CD14-positive monocyte (primary cell): ENCODE measurements around the gene FOXQ1. TPM values are rescaled to one million over a fixed set of nuclear protein-coding genes. Genes with fewer than 3 reads are reported as not detected.
A peak's percentile ranks its signal among the peaks of the same experiment; 100 is the strongest.
"Not testable (repeated sequence)": the region's sequence is repeated elsewhere in the genome, so short reads cannot be mapped to it uniquely, and the experiment has no call there.

ENCODE experiments used
- DNase-seq, 3 donors: peaks; one replicate each; pipeline ENCODE4 v3.0.0-alpha.2; 2011 to 2022
- H2AFZ ChIP-seq: 2 replicates; pipeline ENCODE4 v1.6.0; 2012; ENCODE audit warnings: mild to moderate bottlenecking, low read depth, low read length, inconsistent platforms; ENCODE audit not compliant: insufficient read depth, poor library complexity, severe bottlenecking
- H3K27ac ChIP-seq, 2 donors: 1 replicate in 1 of 2; 2 replicates in 1 of 2; pipeline ENCODE4 v1.5.1; 2012 to 2013; ENCODE audit warnings: low read length in 2 of 2, control low read depth in 1 of 2, inconsistent platforms in 1 of 2, low read depth in 1 of 2, mild to moderate bottlenecking in 1 of 2
- H3K27me3 ChIP-seq, 2 donors: one replicate each; pipeline versions ENCODE4 v1.6.0 to v1.6.1; 2011 to 2013; ENCODE audit warnings: low read length in 2 of 2; ENCODE audit not compliant: control insufficient read depth in 2 of 2, insufficient read depth in 2 of 2
- H3K36me3 ChIP-seq, 2 donors: replicated peaks in 1 of 2; 1 replicate in 1 of 2; 2 replicates in 1 of 2; pipeline versions ENCODE4 v1.5.1 to v1.6.1; 2012 to 2013; ENCODE audit warnings: low read length in 2 of 2, control low read depth in 1 of 2, inconsistent platforms in 1 of 2, mild to moderate bottlenecking in 1 of 2; ENCODE audit not compliant: insufficient read depth in 2 of 2, control insufficient read depth in 1 of 2
- H3K4me1 ChIP-seq, 2 donors: 1 replicate in 1 of 2; 2 replicates in 1 of 2; pipeline versions ENCODE4 v1.5.1 to v1.6.1; 2012 to 2013; ENCODE audit warnings: low read length in 2 of 2, control low read depth in 1 of 2, inconsistent platforms in 1 of 2, mild to moderate bottlenecking in 1 of 2, moderate library complexity in 1 of 2; ENCODE audit not compliant: insufficient read depth in 2 of 2, control insufficient read depth in 1 of 2
- H3K4me2 ChIP-seq: replicated peaks from 2 replicates; pipeline ENCODE3; 2012; ENCODE audit warnings: low read length, moderate library complexity, mild to moderate bottlenecking; ENCODE audit not compliant: poor library complexity, severe bottlenecking; ENCODE audit errors: extremely low read depth
- H3K4me3 ChIP-seq, 3 experiments: fragments of 200-600 bp in 1 of 3; sonication (generic) in 1 of 3; replicated peaks in 1 of 3; 1 replicate in 2 of 3; 2 replicates in 1 of 3; pipeline ENCODE4 v1.5.1; 2011 to 2013; ENCODE audit warnings: low read length in 3 of 3, mild to moderate bottlenecking in 3 of 3, control low read depth in 2 of 3, low read depth in 2 of 3, inconsistent platforms in 1 of 3, moderate library complexity in 1 of 3
- H3K79me2 ChIP-seq: 2 replicates; pipeline ENCODE4 v1.6.0; 2012; ENCODE audit warnings: mild to moderate bottlenecking, control low read depth, inconsistent platforms, low read length, moderate library complexity; ENCODE audit not compliant: insufficient read depth
- H3K9ac ChIP-seq: 2 replicates; pipeline ENCODE4 v1.6.0; 2017; ENCODE audit warnings: low read length, mild to moderate bottlenecking; ENCODE audit not compliant: insufficient read depth, poor library complexity, severe bottlenecking
- H3K9me3 ChIP-seq, 2 donors: replicated peaks in 1 of 2; 1 replicate in 1 of 2; 2 replicates in 1 of 2; pipeline versions ENCODE4 v1.5.1 to v1.6.1; 2012 to 2013; ENCODE audit warnings: low read length in 2 of 2, control low read depth in 1 of 2; ENCODE audit not compliant: control insufficient read depth in 1 of 2, insufficient read depth in 1 of 2
- H4K20me1 ChIP-seq: 2 replicates; pipeline ENCODE4 v1.6.0; 2012; ENCODE audit warnings: mild to moderate bottlenecking, low read length, control low read depth, moderate library complexity; ENCODE audit not compliant: insufficient read depth
- H3K27ac Mint-ChIP-seq, 7 donors: one replicate each; pipeline ENCODE4 v1.8.0; 2020; ENCODE audit warnings: mild to moderate bottlenecking in 7 of 7, mixed read lengths in 7 of 7, moderate library complexity in 6 of 7, inconsistent platforms in 2 of 7
- H3K27me3 Mint-ChIP-seq, 3 donors: one replicate each; pipeline ENCODE4 v1.8.0; 2021 to 2022; ENCODE audit warnings: low read depth in 3 of 3, mild to moderate bottlenecking in 3 of 3, mixed read lengths in 3 of 3, moderate library complexity in 3 of 3, inconsistent platforms in 1 of 3
- H3K36me3 Mint-ChIP-seq, 2 donors: one replicate each; pipeline ENCODE4 v1.8.0; 2020; ENCODE audit warnings: mixed read lengths in 2 of 2, inconsistent platforms in 1 of 2, mild to moderate bottlenecking in 1 of 2
- H3K4me1 Mint-ChIP-seq: one replicate; pipeline ENCODE4 v1.8.0; 2020; ENCODE audit warnings: mild to moderate bottlenecking, mixed read lengths
- H3K4me3 Mint-ChIP-seq, 2 donors: one replicate each; pipeline ENCODE4 v1.8.0; 2020; ENCODE audit warnings: mild to moderate bottlenecking in 2 of 2, mixed read lengths in 2 of 2, moderate library complexity in 1 of 2
- H3K9me3 Mint-ChIP-seq, 7 donors: one replicate each; pipeline ENCODE4 v1.8.0; 2020 to 2022; ENCODE audit warnings: mixed read lengths in 7 of 7, mild to moderate bottlenecking in 6 of 7, moderate library complexity in 6 of 7, inconsistent platforms in 2 of 7
- WGBS: methylation state at CpG from one replicate; pipeline ENCODE4 v1.1.5; 2013; ENCODE audit warnings: missing lambda C conversion rate; ENCODE audit not compliant: insufficient coverage; 5-methylcytosine and 5-hydroxymethylcytosine counted together
- intact Hi-C, 2 donors: fragments of 100-400 bp; cut with micrococcal nuclease; formaldehyde crosslinking; loops; one replicate each; pipeline versions ENCODE4 v1.15.0 to v1.15.1; 2023
- polyA plus RNA-seq, 3 donors: library from polyadenylated mRNA; depleted of rRNA in 1 of 3; unstranded in 2 of 3; stranded (reverse) in 1 of 3; fragments of 300-500 nt in 2 of 3; fragments of >200 nt in 1 of 3; fragmentation: Illumina TruSeq in 2 of 3; gene quantifications; 1 replicate in 2 of 3; 2 replicates in 1 of 3; pipeline ENCODE4 v1.2.3, GENCODE V29; 2012 to 2021
- TF ChIP-seq, protein P1 (sequence below): fragments of 200-600 bp; IDR thresholded peaks from one replicate; pipeline ENCODE4 v1.8.0; 2022; ENCODE audit warnings: antibody characterized with exemption, mild to moderate bottlenecking

FOXQ1 gene
- polyA plus RNA-seq, 3 donors, result 0.11 TPM; not detected in 2

DNA sequence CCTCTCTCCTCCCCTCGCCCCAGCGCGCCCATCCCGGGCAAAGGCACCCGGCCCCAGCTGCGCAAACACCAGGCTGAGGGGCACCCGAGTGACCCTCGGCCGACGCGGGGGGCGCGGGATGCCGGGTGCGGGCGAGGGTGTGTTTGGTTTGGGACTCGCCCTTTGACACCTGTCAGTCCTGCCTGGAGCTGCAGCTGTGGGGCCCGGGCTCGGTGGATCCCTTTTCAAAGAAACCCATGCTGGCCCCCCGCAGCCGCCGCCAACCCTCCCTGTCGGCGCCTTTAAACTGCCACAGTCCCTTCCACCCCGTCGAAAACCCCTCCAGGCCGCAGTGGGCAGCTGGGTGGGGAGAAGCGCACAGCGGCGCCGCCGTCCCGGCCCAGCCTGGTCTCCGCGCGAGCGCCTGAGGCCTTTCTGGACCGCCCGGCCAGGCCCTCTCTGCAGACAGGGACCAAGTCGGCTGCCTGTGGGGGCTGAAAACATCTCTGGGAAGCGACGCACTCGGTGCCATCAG, 5.5 kb downstream of the FOXQ1 start:
- 76% methylated on average over 37 of the region's 43 CpGs for WGBS

DNA sequence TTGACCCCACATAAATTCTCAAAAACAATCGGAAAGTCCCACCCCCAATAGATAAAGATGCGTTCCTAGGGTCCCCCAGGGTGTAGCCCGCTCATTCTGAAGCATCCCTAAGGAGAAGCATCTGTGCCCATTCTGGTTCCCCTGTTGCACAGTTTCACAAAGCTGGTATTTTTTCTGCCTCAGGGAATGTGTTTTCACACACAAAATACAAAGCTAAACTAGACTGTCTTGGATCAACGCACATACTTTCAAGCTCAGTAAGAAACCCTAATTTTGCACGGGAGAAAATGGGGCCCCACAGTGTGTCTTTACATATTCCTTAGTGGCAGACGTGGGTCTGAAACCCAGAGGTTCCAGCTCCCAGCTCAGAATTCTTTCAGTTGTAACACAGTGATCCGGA, 6.1 kb downstream of the FOXQ1 start:
- 95% methylated on average over 6 of the region's 7 CpGs for WGBS
- Histone ChIP-seq H3K4me1 (peaks cover 12 to 17% of the 10 kb centered on the region in 2 donors), H3K4me3 (no peak overlapping the region), H3K36me3 (no peaks in the 10 kb centered on the region), H3K9ac (no peak overlapping the region), H3K27me3 (peaks cover 28 to 35% of the 10 kb centered on the region in 2 donors), H3K27ac (no peak overlapping the region), H2AFZ (no peak overlapping the region), H3K9me3 (peaks cover 10 to 15% of the 10 kb centered on the region in 2 donors), H3K79me2 (no peaks in the 10 kb centered on the region), H3K4me2 (no peak overlapping the region), H4K20me1 (no peaks in the 10 kb centered on the region)
- intact Hi-C loops, result loop anchor here in 1 of 2 donors (10.0 kb wide), 1 partner anchor 53 kb away; no protein-coding TSS in a partner anchor
- Mint-ChIP-seq H3K4me1 (peaks cover 15% of the 10 kb centered on the region), H3K9me3 (peaks cover 5 to 25% (median 16%) of the 10 kb centered on the region in 7 donors), H3K27ac (no peak overlapping the region), H3K4me3 (no peak overlapping the region), H3K36me3 (peaks cover 0 to 9% of the 10 kb centered on the region in 2 donors), H3K27me3 (peaks cover 39 to 50% (median 43%) of the 10 kb centered on the region in 3 donors)
- no peak for DNase-seq
- TF ChIP-seq, protein P1, sequence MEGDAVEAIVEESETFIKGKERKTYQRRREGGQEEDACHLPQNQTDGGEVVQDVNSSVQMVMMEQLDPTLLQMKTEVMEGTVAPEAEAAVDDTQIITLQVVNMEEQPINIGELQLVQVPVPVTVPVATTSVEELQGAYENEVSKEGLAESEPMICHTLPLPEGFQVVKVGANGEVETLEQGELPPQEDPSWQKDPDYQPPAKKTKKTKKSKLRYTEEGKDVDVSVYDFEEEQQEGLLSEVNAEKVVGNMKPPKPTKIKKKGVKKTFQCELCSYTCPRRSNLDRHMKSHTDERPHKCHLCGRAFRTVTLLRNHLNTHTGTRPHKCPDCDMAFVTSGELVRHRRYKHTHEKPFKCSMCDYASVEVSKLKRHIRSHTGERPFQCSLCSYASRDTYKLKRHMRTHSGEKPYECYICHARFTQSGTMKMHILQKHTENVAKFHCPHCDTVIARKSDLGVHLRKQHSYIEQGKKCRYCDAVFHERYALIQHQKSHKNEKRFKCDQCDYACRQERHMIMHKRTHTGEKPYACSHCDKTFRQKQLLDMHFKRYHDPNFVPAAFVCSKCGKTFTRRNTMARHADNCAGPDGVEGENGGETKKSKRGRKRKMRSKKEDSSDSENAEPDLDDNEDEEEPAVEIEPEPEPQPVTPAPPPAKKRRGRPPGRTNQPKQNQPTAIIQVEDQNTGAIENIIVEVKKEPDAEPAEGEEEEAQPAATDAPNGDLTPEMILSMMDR, result no peak

More for the DNA sequence above, 5.5 kb downstream of the FOXQ1 start:
- peak overlapping the region in 1 of 2 donors; percentile 26 for H3K4me3 Mint-ChIP-seq
- Histone ChIP-seq H3K27ac (no peak overlapping the region), H2AFZ (no peak overlapping the region), H3K4me3 (no peak overlapping the region), H3K36me3 (no peaks in the 10 kb centered on the region), H3K9me3 (peaks cover 10 to 15% of the 10 kb centered on the region in 2 donors), H3K9ac (no peak overlapping the region), H4K20me1 (no peaks in the 10 kb centered on the region), H3K79me2 (no peaks in the 10 kb centered on the region), H3K4me1 (peaks cover 15 to 24% of the 10 kb centered on the region in 2 donors), H3K4me2 (no peak overlapping the region), H3K27me3 (peaks cover 28 to 39% of the 10 kb centered on the region in 2 donors)
- H3K36me3 Mint-ChIP-seq, result peaks cover 2 to 10% of the 10 kb centered on the region in 2 donors
- peaks cover 5 to 25% (median 16%) of the 10 kb centered on the region in 7 donors for H3K9me3 Mint-ChIP-seq
- intact Hi-C loops, result loop anchor here in 1 of 2 donors (10.0 kb wide), 1 partner anchor 53 kb away; no protein-coding TSS in a partner anchor
- H3K27me3 Mint-ChIP-seq, result peaks cover 42 to 52% (median 44%) of the 10 kb centered on the region in 3 donors
- DNase-seq, result no peak
- peaks cover 17% of the 10 kb centered on the region for H3K4me1 Mint-ChIP-seq
- TF ChIP-seq, protein P1, result no peak
- H3K27ac Mint-ChIP-seq, result no peak overlapping the region

DNA sequence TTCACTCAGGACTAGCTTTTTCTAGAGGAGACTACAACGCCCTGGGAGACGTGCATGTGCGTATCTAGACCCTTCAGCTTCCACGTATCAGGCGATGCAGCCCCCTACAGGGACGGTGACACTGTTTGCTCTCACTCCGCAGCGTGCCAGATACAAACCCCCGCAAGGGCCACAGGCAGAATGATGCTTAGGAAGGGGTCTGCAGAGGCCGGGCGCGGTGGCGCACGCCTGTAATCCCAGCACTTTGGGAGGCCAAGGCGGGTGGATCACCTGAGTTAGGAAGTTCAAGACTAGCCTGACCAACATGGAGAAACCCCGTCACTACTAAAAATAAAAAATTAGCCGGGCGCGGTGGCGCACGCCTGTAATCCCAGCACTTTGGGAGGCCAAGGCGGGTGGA, 6.7 kb downstream of the FOXQ1 start:
- H3K9ac ChIP-seq, H3K36me3 ChIP-seq, H3K27ac Mint-ChIP-seq, H3K4me3 Mint-ChIP-seq, H3K36me3 Mint-ChIP-seq, H2AFZ ChIP-seq, H3K4me3 ChIP-seq, DNase-seq, H3K4me2 ChIP-seq, H3K79me2 ChIP-seq, H3K27ac ChIP-seq, H4K20me1 ChIP-seq: not testable (repeated sequence)
- peaks cover 10 to 15% of the 10 kb centered on the region in 2 donors for H3K9me3 ChIP-seq
- peaks cover 12 to 16% of the 10 kb centered on the region in 2 donors for H3K4me1 ChIP-seq
- intact Hi-C loops, result loop anchor here in 1 of 2 donors (10.0 kb wide), 1 partner anchor 54 kb away; no protein-coding TSS in a partner anchor
- peaks cover 15% of the 10 kb centered on the region for H3K4me1 Mint-ChIP-seq
- peaks cover 5 to 25% (median 16%) of the 10 kb centered on the region in 7 donors for H3K9me3 Mint-ChIP-seq
- peaks cover 38 to 48% (median 45%) of the 10 kb centered on the region in 3 donors for H3K27me3 Mint-ChIP-seq
- H3K27me3 ChIP-seq, result peaks cover 28 to 34% of the 10 kb centered on the region in 2 donors
- 90% methylated on average over 9 of the region's 22 CpGs for WGBS
